ENCODE results near the gene BSND.
"Not testable (repeated sequence)": the region's sequence is repeated elsewhere in the genome, so short reads cannot be mapped to it uniquely, and the experiment has no call there.

Gene BSND

GRCh38 chr1:55024163-55024562, 25.4 kb downstream of the BSND start:
- not testable (repeated sequence) for DNase-seq

GRCh38 chr1:55026682-55027081, 27.9 kb downstream of the BSND start:
- DNase-seq = not testable (repeated sequence)

GRCh38 chr1:55031098-55031497, 32.4 kb downstream of the BSND start:
- not testable (repeated sequence) for DNase-seq

- no peak for DNase-seq
These were observed 34.5 kb downstream of the BSND start for GRCh38 chr1:55033265-55033614.

GRCh38 chr1:55034476-55035133, 35.9 kb downstream of the BSND start:
- no peak for DNase-seq

GRCh38 chr1:55035904-55036303, 37.2 kb downstream of the BSND start:
- DNase-seq = no peak

- DNase-seq = no peak
These were observed 39.2 kb downstream of the BSND start for GRCh38 chr1:55037733-55038551.

GRCh38 chr1:55038552-55038838, 39.8 kb downstream of the BSND start:
- DNase-seq = no peak

GRCh38 chr1:55038974-55039341, 40.2 kb downstream of the BSND start:
- DNase-seq = no peak

GRCh38 chr1:55039342-55040082, 40.8 kb downstream of the BSND start, which contains the start of gene PCSK9:
Gene PCSK9, plus strand, starts transcription at chr1:55039548. Its CDS starts 290 bp downstream, at chr1:55039838.
- DNase-seq = peak; percentile 67

- DNase-seq = no peak
These were observed 41.6 kb downstream of the BSND start for GRCh38 chr1:55040083-55040932.

GRCh38 chr1:55040933-55041494, 42.3 kb downstream of the BSND start:
- DNase-seq = no peak

GRCh38 chr1:55041613-55042012, 42.9 kb downstream of the BSND start:
- DNase-seq = no peak

- DNase-seq = no peak
These were observed 44.3 kb downstream of the BSND start for GRCh38 chr1:55043011-55043410.

GRCh38 chr1:55043726-55044125, 45.0 kb downstream of the BSND start:
- DNase-seq = no peak

GRCh38 chr1:55044617-55045397, 46.1 kb downstream of the BSND start:
- DNase-seq = no peak

- DNase-seq = no peak
These were observed 46.7 kb downstream of the BSND start for GRCh38 chr1:55045430-55045829.

GRCh38 chr1:55046871-55047270, 48.1 kb downstream of the BSND start:
- no peak for DNase-seq

GRCh38 chr1:55047611-55048010, 48.9 kb downstream of the BSND start:
- DNase-seq = peak; percentile 9

GRCh38 chr1:55048453-55049270, 49.9 kb downstream of the BSND start:
- no peak for DNase-seq

All from right hindlimb (tissue), 1 donor.